GM23338 (cell line): ENCODE results near the gene SETBP1.

Source experiments
- CREB1 ChIP-seq: fragments of 250-450 bp; sonication (Bioruptor Pico); IDR thresholded peaks from 2 replicates; pipeline ENCODE4 v1.5.0; 2020; ENCODE audit warnings: low read depth, mild to moderate bottlenecking, moderate library complexity
- EZH2 ChIP-seq: fragments of 200-600 bp; sonication (generic); IDR thresholded peaks from one replicate; pipeline ENCODE4 v1.8.0; 2017; ENCODE audit warnings: antibody characterized with exemption, mild to moderate bottlenecking, low read depth; ENCODE audit not compliant: unreplicated experiment
- EZH2phosphoT487 ChIP-seq: fragments of 200-600 bp; sonication (generic); IDR thresholded peaks from one replicate; pipeline ENCODE4 v1.8.1; 2018; ENCODE audit warnings: antibody characterized with exemption; ENCODE audit not compliant: unreplicated experiment
- JUNB ChIP-seq: IDR thresholded peaks from one replicate; pipeline ENCODE4 v1.6.1; 2016; ENCODE audit warnings: antibody characterized with exemption; ENCODE audit not compliant: unreplicated experiment
- NANOG ChIP-seq: IDR thresholded peaks from 2 replicates; pipeline ENCODE4 v1.6.1; 2016; ENCODE audit warnings: antibody characterized with exemption, borderline replicate concordance
- POLR2AphosphoS5 ChIP-seq: IDR thresholded peaks from 2 replicates; pipeline ENCODE4 v1.6.1; 2016; ENCODE audit warnings: antibody characterized with exemption, low read depth
- STAT1 ChIP-seq: IDR thresholded peaks from one replicate; pipeline ENCODE4 v1.6.1; 2016; ENCODE audit warnings: antibody characterized with exemption; ENCODE audit not compliant: unreplicated experiment
- ZNF114 ChIP-seq: fragments of 250-450 bp; sonication (Bioruptor Pico); IDR thresholded peaks from 2 replicates; pipeline ENCODE4 v1.5.0; 2020; ENCODE audit warnings: mild to moderate bottlenecking, moderate library complexity
- ZNF331 ChIP-seq: fragments of 250-450 bp; sonication (Bioruptor Pico); IDR thresholded peaks from 2 replicates; pipeline ENCODE4 v1.5.0; 2020; ENCODE audit warnings: low read depth, mild to moderate bottlenecking, moderate library complexity
- TF ChIP-seq, protein P1 (sequence below), 2 experiments: fragments of 200-600 bp in 1 of 2; sonication (generic) in 1 of 2; conservative IDR thresholded peaks; 2 replicates each; pipeline versions ENCODE4 v1.5.1 to v1.6.1; 2016 to 2017; ENCODE audit warnings: antibody characterized with exemption in 2 of 2, low read depth in 2 of 2, mild to moderate bottlenecking in 2 of 2, moderate library complexity in 1 of 2
- TF ChIP-seq, protein P2 (sequence below): IDR thresholded peaks from one replicate; pipeline ENCODE4 v1.6.1; 2018; ENCODE audit warnings: antibody characterized with exemption; ENCODE audit not compliant: unreplicated experiment
- TF ChIP-seq, protein P3 (sequence below): IDR thresholded peaks from 2 replicates; pipeline ENCODE4 v1.6.1; 2016; ENCODE audit warnings: antibody characterized with exemption

DNA sequence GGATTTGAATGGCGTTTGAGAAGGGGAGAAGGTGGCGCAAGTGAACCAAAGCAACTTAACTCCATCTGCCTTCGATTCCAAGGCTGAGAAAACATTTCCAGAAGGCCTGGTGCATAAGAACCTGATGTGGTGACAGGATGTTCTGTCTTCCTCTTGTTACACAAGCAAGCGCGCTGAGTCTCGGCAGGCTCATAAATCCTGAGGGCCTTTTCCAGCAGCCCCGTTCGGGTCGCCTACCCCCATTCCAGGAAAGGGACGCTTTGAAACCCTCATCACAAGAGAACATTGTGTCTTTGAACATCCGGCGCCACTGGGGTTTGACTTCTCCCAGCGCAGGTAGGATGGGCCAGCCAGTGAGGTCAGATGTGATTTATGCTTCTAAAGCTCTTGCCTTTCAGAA, 403.5 kb downstream of the SETBP1 start:
- TF ChIP-seq, protein P1, sequence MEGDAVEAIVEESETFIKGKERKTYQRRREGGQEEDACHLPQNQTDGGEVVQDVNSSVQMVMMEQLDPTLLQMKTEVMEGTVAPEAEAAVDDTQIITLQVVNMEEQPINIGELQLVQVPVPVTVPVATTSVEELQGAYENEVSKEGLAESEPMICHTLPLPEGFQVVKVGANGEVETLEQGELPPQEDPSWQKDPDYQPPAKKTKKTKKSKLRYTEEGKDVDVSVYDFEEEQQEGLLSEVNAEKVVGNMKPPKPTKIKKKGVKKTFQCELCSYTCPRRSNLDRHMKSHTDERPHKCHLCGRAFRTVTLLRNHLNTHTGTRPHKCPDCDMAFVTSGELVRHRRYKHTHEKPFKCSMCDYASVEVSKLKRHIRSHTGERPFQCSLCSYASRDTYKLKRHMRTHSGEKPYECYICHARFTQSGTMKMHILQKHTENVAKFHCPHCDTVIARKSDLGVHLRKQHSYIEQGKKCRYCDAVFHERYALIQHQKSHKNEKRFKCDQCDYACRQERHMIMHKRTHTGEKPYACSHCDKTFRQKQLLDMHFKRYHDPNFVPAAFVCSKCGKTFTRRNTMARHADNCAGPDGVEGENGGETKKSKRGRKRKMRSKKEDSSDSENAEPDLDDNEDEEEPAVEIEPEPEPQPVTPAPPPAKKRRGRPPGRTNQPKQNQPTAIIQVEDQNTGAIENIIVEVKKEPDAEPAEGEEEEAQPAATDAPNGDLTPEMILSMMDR (conservative IDR thresholded peaks at IDR 0.05; ENCODE audit: low read depth in 2 of 2) = no peak
- TF ChIP-seq EZH2 (no peak), EZH2phosphoT487 (no peak), POLR2AphosphoS5 (no peak), CREB1 (CRISPR knock-in tag) (no peak), STAT1 (no peak), ZNF331 (no peak), JUNB (no peak), ZNF114 (no peak), NANOG (no peak)
- TF ChIP-seq, protein P2, sequence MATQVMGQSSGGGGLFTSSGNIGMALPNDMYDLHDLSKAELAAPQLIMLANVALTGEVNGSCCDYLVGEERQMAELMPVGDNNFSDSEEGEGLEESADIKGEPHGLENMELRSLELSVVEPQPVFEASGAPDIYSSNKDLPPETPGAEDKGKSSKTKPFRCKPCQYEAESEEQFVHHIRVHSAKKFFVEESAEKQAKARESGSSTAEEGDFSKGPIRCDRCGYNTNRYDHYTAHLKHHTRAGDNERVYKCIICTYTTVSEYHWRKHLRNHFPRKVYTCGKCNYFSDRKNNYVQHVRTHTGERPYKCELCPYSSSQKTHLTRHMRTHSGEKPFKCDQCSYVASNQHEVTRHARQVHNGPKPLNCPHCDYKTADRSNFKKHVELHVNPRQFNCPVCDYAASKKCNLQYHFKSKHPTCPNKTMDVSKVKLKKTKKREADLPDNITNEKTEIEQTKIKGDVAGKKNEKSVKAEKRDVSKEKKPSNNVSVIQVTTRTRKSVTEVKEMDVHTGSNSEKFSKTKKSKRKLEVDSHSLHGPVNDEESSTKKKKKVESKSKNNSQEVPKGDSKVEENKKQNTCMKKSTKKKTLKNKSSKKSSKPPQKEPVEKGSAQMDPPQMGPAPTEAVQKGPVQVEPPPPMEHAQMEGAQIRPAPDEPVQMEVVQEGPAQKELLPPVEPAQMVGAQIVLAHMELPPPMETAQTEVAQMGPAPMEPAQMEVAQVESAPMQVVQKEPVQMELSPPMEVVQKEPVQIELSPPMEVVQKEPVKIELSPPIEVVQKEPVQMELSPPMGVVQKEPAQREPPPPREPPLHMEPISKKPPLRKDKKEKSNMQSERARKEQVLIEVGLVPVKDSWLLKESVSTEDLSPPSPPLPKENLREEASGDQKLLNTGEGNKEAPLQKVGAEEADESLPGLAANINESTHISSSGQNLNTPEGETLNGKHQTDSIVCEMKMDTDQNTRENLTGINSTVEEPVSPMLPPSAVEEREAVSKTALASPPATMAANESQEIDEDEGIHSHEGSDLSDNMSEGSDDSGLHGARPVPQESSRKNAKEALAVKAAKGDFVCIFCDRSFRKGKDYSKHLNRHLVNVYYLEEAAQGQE = no peak
- TF ChIP-seq, protein P3, sequence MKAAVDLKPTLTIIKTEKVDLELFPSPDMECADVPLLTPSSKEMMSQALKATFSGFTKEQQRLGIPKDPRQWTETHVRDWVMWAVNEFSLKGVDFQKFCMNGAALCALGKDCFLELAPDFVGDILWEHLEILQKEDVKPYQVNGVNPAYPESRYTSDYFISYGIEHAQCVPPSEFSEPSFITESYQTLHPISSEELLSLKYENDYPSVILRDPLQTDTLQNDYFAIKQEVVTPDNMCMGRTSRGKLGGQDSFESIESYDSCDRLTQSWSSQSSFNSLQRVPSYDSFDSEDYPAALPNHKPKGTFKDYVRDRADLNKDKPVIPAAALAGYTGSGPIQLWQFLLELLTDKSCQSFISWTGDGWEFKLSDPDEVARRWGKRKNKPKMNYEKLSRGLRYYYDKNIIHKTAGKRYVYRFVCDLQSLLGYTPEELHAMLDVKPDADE = no peak
